GM12878 (cell line): ENCODE data around the gene SLC12A9. TPM values are rescaled to one million over a fixed set of nuclear protein-coding genes. Genes with fewer than 3 reads are reported as not detected.

Experiments
- ATAC-seq: fragments of 200-7000 bp; cut with Tn5 transposase; 3 replicates; pipeline ENCODE4 v1.9.1; 2020; ENCODE audit warnings: mild to moderate bottlenecking, moderate library complexity
- BruUV-seq: library from RNA; stranded (reverse); fragments of 400-500 nt; replicated peaks from 2 replicates; lab custom pipeline; 2021; lab: Mats Ljungman, UMichigan
- CTCF ChIA-PET: fragments of 300-600 bp; sonication (Branson Sonifier 250); formaldehyde crosslinking; extraction: SDS; loops from one replicate; lab custom pipeline; 2021; ENCODE audit warnings: inconsistent platforms; lab: Yijun Ruan, JAX
- POLR2A ChIA-PET: fragments of 350-600 bp; formaldehyde crosslinking; extraction: SDS; loops from one replicate; lab custom pipeline; 2021; ENCODE audit warnings: inconsistent platforms; lab: Charles Lee
- RAD21 ChIA-PET: fragments of 300-600 bp; sonication (Branson Sonifier 250); formaldehyde crosslinking; loops from one replicate; lab custom pipeline; 2023; ENCODE audit warnings: antibody characterized with exemption; ENCODE audit not compliant: unreplicated experiment; lab: Charles Lee
- SMC1A ChIA-PET: fragments of 300-600 bp; sonication (Branson Sonifier 250); formaldehyde crosslinking; loops from one replicate; lab custom pipeline; 2023; ENCODE audit not compliant: unreplicated experiment, uncharacterized antibody; lab: Charles Lee
- DNase-seq: peaks from one replicate; pipeline ENCODE4 v3.0.0-alpha.2; 2011; ENCODE audit warnings: low read depth, low spot score
- FAIRE-seq: peaks from 3 replicates; lab custom pipeline; 2011; peaks lifted over from hg19 to GRCh38; lab: Jason Lieb, UNC
- H2AFZ ChIP-seq: 2 replicates; pipeline ENCODE4 v1.6.0; 2011; ENCODE audit warnings: low read depth, low read length, control low read depth; ENCODE audit not compliant: control insufficient read depth
- H3K27ac ChIP-seq: 2 replicates; pipeline ENCODE4 v1.5.1; 2011; ENCODE audit warnings: control low read depth; ENCODE audit not compliant: control insufficient read depth, insufficient read depth
- H3K27me3 ChIP-seq, 2 experiments: replicated peaks in 1 of 2; 2 replicates each; pipeline versions ENCODE4 v1.6.0 to v1.6.1; 2011; ENCODE audit warnings: low read length in 1 of 2; ENCODE audit not compliant: control insufficient read depth in 2 of 2, insufficient read depth in 2 of 2
- H3K36me3 ChIP-seq, 2 experiments: 2 replicates each; pipeline ENCODE4 v1.5.1; 2011; ENCODE audit warnings: low read length in 1 of 2; ENCODE audit not compliant: control insufficient read depth in 2 of 2, insufficient read depth in 2 of 2
- H3K4me1 ChIP-seq: 2 replicates; pipeline ENCODE4 v1.6.1; 2011; ENCODE audit warnings: mild to moderate bottlenecking, low read length, moderate library complexity, mixed read lengths; ENCODE audit not compliant: control insufficient read depth, insufficient read depth
- H3K4me2 ChIP-seq: 2 replicates; pipeline ENCODE4 v1.6.0; 2011; ENCODE audit warnings: control low read depth; ENCODE audit not compliant: control insufficient read depth, insufficient read depth
- H3K4me3 ChIP-seq: fragments of 200-600 bp; sonication (generic); 2 replicates; pipeline ENCODE4 v1.5.1; 2016
- H3K79me2 ChIP-seq: 2 replicates; pipeline ENCODE4 v1.6.0; 2011; ENCODE audit warnings: low read length; ENCODE audit not compliant: control insufficient read depth, insufficient read depth
- H3K9ac ChIP-seq: 2 replicates; pipeline ENCODE4 v1.8.0; 2011; ENCODE audit warnings: low read length, control low read depth, mixed read lengths; ENCODE audit not compliant: control insufficient read depth, insufficient read depth
- H3K9me3 ChIP-seq: replicated peaks from 3 replicates; pipeline ENCODE4 v1.5.1; 2011; ENCODE audit warnings: mild to moderate bottlenecking, low read length; ENCODE audit not compliant: control insufficient read depth, insufficient read depth
- H4K20me1 ChIP-seq: 2 replicates; pipeline ENCODE4 v1.6.0; 2011; ENCODE audit not compliant: control insufficient read depth, insufficient read depth
- CBX5 ChIP-seq: sonication (generic); IDR thresholded peaks from 2 replicates; pipeline ENCODE4 v1.6.1; 2016; ENCODE audit warnings: low read depth, moderate library complexity, mild to moderate bottlenecking, inconsistent platforms
- GABPA ChIP-seq: IDR thresholded peaks from 2 replicates; pipeline ENCODE4 v1.6.1; 2014; ENCODE audit warnings: antibody characterized with exemption, low read depth, mild to moderate bottlenecking, inconsistent platforms
- HSF1 ChIP-seq: fragments of 150-350 bp; IDR thresholded peaks from 2 replicates; pipeline ENCODE4 v1.6.1; 2014; ENCODE audit warnings: mild to moderate bottlenecking, low read depth, low read length
- NFYB ChIP-seq: IDR thresholded peaks from 2 replicates; pipeline ENCODE4 v1.6.1; 2011; ENCODE audit warnings: low read depth, mild to moderate bottlenecking, low read length, improper control_type of control experiment, moderate library complexity; ENCODE audit not compliant: insufficient read depth
- ZBED1 ChIP-seq: IDR thresholded peaks from 2 replicates; pipeline ENCODE4 v1.6.1; 2016; ENCODE audit warnings: borderline replicate concordance
- ZNF207 ChIP-seq: fragments of 450-650 bp; IDR thresholded peaks from 2 replicates; pipeline ENCODE4 v1.6.1; 2014; ENCODE audit warnings: antibody characterized with exemption, mild to moderate bottlenecking, borderline replicate concordance
- ZNF217 ChIP-seq: fragments of 450-650 bp; IDR thresholded peaks from 2 replicates; pipeline ENCODE4 v1.6.1; 2017; ENCODE audit warnings: antibody characterized with exemption, mild to moderate bottlenecking
- ZNF687 ChIP-seq: fragments of 450-650 bp; IDR thresholded peaks from 2 replicates; pipeline ENCODE4 v1.6.1; 2017; ENCODE audit warnings: mild to moderate bottlenecking, moderate library complexity
- WGBS: methylation state at CpG from one replicate; pipeline ENCODE4 v1.1.6; 2016; ENCODE audit warnings: low lambda C conversion rate; ENCODE audit not compliant: insufficient replicate concordance, insufficient coverage; ENCODE audit errors: missing lambda C conversion rate; 5-methylcytosine and 5-hydroxymethylcytosine counted together
- in situ Hi-C: fragments of 300-500 bp; cut with MboI; formaldehyde crosslinking; loops from 9 replicates; pipeline ENCODE4 v1.14.3; 2018; ENCODE audit warnings: mixed read lengths
- intact Hi-C: fragments of 100-400 bp; cut with micrococcal nuclease; formaldehyde crosslinking; loops from one replicate; pipeline ENCODE4 v1.14.2; 2022; ENCODE audit not compliant: unreplicated experiment
- polyA plus RNA-seq, 11 experiments: library from polyadenylated mRNA; depleted of rRNA in 4 of 11; unstranded in 6 of 11; stranded (reverse) in 5 of 11; fragments of >200 nt; fragmentation: Nextera tagmentation in 4 of 11; fragmentation: Illumina TruSeq in 1 of 11; extraction: Ambion mirVana in 4 of 11; extraction: Trizol in 1 of 11; gene quantifications; 1 replicate in 1 of 11; 2 replicates in 10 of 11; pipeline versions ENCODE4 v1.2.1 to v1.2.3, GENCODE V29; 2011 to 2016; ENCODE audit warnings: inconsistent platforms in 2 of 11, missing spikeins in 2 of 11, low read depth in 1 of 11
- total RNA-seq, 4 experiments: library from RNA; depleted of rRNA in 3 of 4; stranded (reverse); fragments of >200 nt in 3 of 4; fragmentation: Illumina TruSeq in 1 of 4; extraction: Trizol in 1 of 4; gene quantifications; 2 replicates each; pipeline versions ENCODE4 v1.2.1 to v1.2.3, GENCODE V29; 2013 to 2021

The SLC12A9 gene
- total and polyA plus RNA-seq, 10 of the 15 experiments (the other 5 are each of a cell fraction or from before 2014, with no cell fraction given) = 0.24 to 18.5 (median 9.4) TPM

GRCh38 chr7:100874300-100874576 lies 21.7 kb downstream of the SLC12A9 start:
- FAIRE-seq (no peak), ATAC-seq (peak; percentile 6)
- Histone ChIP-seq H3K4me2 (peak overlapping the region; percentile 99), H3K4me3 (peak overlapping the region; percentile 71), H2AFZ (peak overlapping the region; percentile 75; the same call in 1 of the 2 replicates), H3K79me2 (peaks cover 53% of the 10 kb centered on the region), H3K27ac (peak overlapping the region; percentile 98), H3K9ac (peak overlapping the region; percentile 98), H3K27me3 (no peaks in the 10 kb centered on the region)
- no TSS peak for BruUV-seq
- SMC1A ChIA-PET = no interaction called here
- RAD21 ChIA-PET = no interaction called here
- intact Hi-C loops = no loop called here
- CTCF ChIA-PET = interaction anchor here (0.6 to 1.6 kb wide), 2 partner anchors 15 to 269 kb away, joined by 3 to 4 read pairs; partner anchors contain the start of gene UFSP1
- in situ Hi-C loops = no loop called here
- POLR2A ChIA-PET = interaction anchor here (0.6 to 7.0 kb wide), 2 partner anchors 14 to 200 kb away, joined by 5 to 131 read pairs; partner anchors contain the start of gene UFSP1
- 83% methylated on average over 8 of the region's 8 CpGs for WGBS
- 0 out of 2 replicates have a peak, but pooled peaks have one; percentile 22 for TF ChIP-seq ZBED1
- TF ChIP-seq CBX5 = no peak
- TF ChIP-seq, all 136 proteins: peak for 1
- peaks cover 2 to 20% of the 10 kb centered on the region in 2 experiments; a peak in 3 of 4 replicates for H3K36me3 ChIP-seq
- 0 out of 2 replicates have a peak, but pooled peaks cover 3% of the 10 kb centered on the region for H4K20me1 ChIP-seq
- H3K9me3 ChIP-seq = no peaks in the 10 kb centered on the region; the same call in 2 of the 3 replicates
- peaks cover 6% of the 10 kb centered on the region; the same call in 1 of the 2 replicates for H3K4me1 ChIP-seq
- no peak for DNase-seq

- peak within 1 kb of the TSS; percentile 75 for H2AFZ ChIP-seq
- peaks cover 59% of the 10 kb centered on the region for H3K79me2 ChIP-seq
- H3K36me3 ChIP-seq = peaks cover 2 to 23% of the 10 kb centered on the region in 2 experiments; a peak in 3 of 4 replicates
- H3K27ac ChIP-seq = peak within 1 kb of the TSS; percentile 98
- peak within 1 kb of the TSS; percentile 99 for H3K4me3 ChIP-seq
- peak within 1 kb of the TSS; percentile 98 for H3K9ac ChIP-seq
- peak; percentile 93 for DNase-seq
- intact Hi-C loops = loop anchor here (1.0 kb wide), 1 partner anchor 15 kb away; the partner anchor contains the start of gene UFSP1
- FAIRE-seq = peak; percentile 89
- H3K4me2 ChIP-seq = peak within 1 kb of the TSS; percentile 99
- SMC1A ChIA-PET = interaction anchor here (0.9 to 1.8 kb wide), 4 partner anchors 8 to 74 kb away, joined by 3 to 6 read pairs (median 4); partner anchors contain the start of genes SLC12A9, TRIP6 and UFSP1
- no peaks in the 10 kb centered on the region; the same call in 2 of the 3 replicates for H3K9me3 ChIP-seq
- H3K4me1 ChIP-seq = peaks cover 6% of the 10 kb centered on the region; the same call in 1 of the 2 replicates
- 12% methylated on average over 63 of the region's 79 CpGs for WGBS
- POLR2A ChIA-PET = interaction anchor here (0.7 to 7.0 kb wide), 14 partner anchors 13 to 1370 kb away, joined by 3 to 131 read pairs (median 4); partner anchors contain the start of genes MOSPD3, POP7, SLC12A9 and UFSP1
- in situ Hi-C loops = no loop called here
- 0 out of 2 replicates have a peak, but pooled peaks cover 3% of the 10 kb centered on the region for H4K20me1 ChIP-seq
- RAD21 ChIA-PET = interaction anchor here (0.7 to 2.6 kb wide), 10 partner anchors 12 to 408 kb away, joined by 3 to 21 read pairs (median 4); partner anchors contain the start of genes POP7, SLC12A9 and UFSP1
- peak; percentile 96 for ATAC-seq
- CTCF ChIA-PET = interaction anchor here (1.0 to 1.6 kb wide), 5 partner anchors 10 to 169 kb away, joined by 3 to 8 read pairs (median 4); partner anchors contain the start of genes POP7 and UFSP1
- H3K27me3 ChIP-seq = no peaks in the 10 kb centered on the region
- TSS peak; percentile 99 for BruUV-seq
- TF ChIP-seq HSF1 = no peak
- TF ChIP-seq GABPA = no peak; the same call in 1 of the 2 replicates
- peak; percentile 78 for TF ChIP-seq ZNF207
- TF ChIP-seq ZNF687 = peak; percentile 79
- no peak for TF ChIP-seq NFYB
- TF ChIP-seq ZNF217 = no peak
Measured at GRCh38 chr7:100874577-100875355, 22.3 kb downstream of the SLC12A9 start, which contains the start of gene SRRT. SRRT (plus strand) TSS chr7:100875103; CDS start chr7:100875591, 488 bp downstream.
